Heart right ventricle (tissue), 16 donors: ENCODE results near the gene TMPRSS11E. TPM values are rescaled to one million over a fixed set of nuclear protein-coding genes. Genes with fewer than 3 reads are reported as not detected.
"Not testable (repeated sequence)": the region's sequence is repeated elsewhere in the genome, so short reads cannot be mapped to it uniquely, and the experiment has no call there.

Experiments used
- ATAC-seq, 8 donors: fragments of 200-7000 bp; cut with Tn5 transposase; one replicate each; pipeline ENCODE4 v1.9.1; 2020; ENCODE audit warnings: mild to moderate bottlenecking in 8 of 8, moderate library complexity in 8 of 8, moderate number of reproducible peaks in 1 of 8
- DNase-seq, 2 donors: peaks; one replicate each; pipeline ENCODE4 v3.0.0-alpha.2; 2020
- H3K27ac ChIP-seq, 10 donors: fragments of 200-600 bp; sonication (generic) in 2 of 10; one replicate each; pipeline versions ENCODE4 v1.5.0 to v1.8.0; 2020 to 2022; ENCODE audit warnings: mild to moderate bottlenecking in 3 of 10
- H3K27me3 ChIP-seq, 7 donors: fragments of 200-600 bp; one replicate each; pipeline ENCODE4 v1.8.0; 2021 to 2022; ENCODE audit warnings: mild to moderate bottlenecking in 2 of 7
- H3K36me3 ChIP-seq, 9 donors: fragments of 200-600 bp; sonication (generic) in 1 of 9; one replicate each; pipeline versions ENCODE4 v1.5.0 to v1.8.0; 2020 to 2022; ENCODE audit warnings: mild to moderate bottlenecking in 2 of 9
- H3K4me1 ChIP-seq, 9 donors: fragments of 200-600 bp; sonication (generic) in 1 of 9; one replicate each; pipeline versions ENCODE4 v1.5.0 to v1.8.0; 2020 to 2022; ENCODE audit warnings: mild to moderate bottlenecking in 4 of 9
- H3K4me3 ChIP-seq, 10 donors: fragments of 200-600 bp; sonication (generic) in 2 of 10; one replicate each; pipeline versions ENCODE4 v1.5.0 to v1.8.0; 2020 to 2022; ENCODE audit warnings: mild to moderate bottlenecking in 7 of 10, moderate library complexity in 2 of 10
- H3K9me3 ChIP-seq, 11 donors: fragments of 200-600 bp in 10 of 11; sonication (generic) in 2 of 11; one replicate each; pipeline versions ENCODE4 v1.5.0 to v1.8.0; 2013 to 2022; ENCODE audit warnings: mild to moderate bottlenecking in 2 of 11, control low read depth in 1 of 11, moderate library complexity in 1 of 11
- CTCF ChIP-seq, 9 donors: fragments of 200-600 bp; sonication (generic) in 2 of 9; IDR thresholded peaks; one replicate each; pipeline versions ENCODE4 v1.5.0 to v1.8.0; 2021 to 2022; ENCODE audit warnings: antibody characterized with exemption in 9 of 9, mild to moderate bottlenecking in 5 of 9, moderate library complexity in 1 of 9
- WGBS, 2 donors: extraction: QIAGEN DNeasy Blood & Tissue Kit; methylation state at CpG; one replicate each; pipeline ENCODE4 v1.1.7; 2013; ENCODE audit warnings: inconsistent platforms in 1 of 2; 5-methylcytosine and 5-hydroxymethylcytosine counted together
- intact Hi-C, 10 donors: fragments of 100-400 bp; cut with DNase I; formaldehyde crosslinking; loops; one replicate each; pipeline versions ENCODE4 v1.11.1 to v1.14.2; 2022
- polyA plus RNA-seq, 2 donors: library from polyadenylated mRNA; stranded (reverse); fragments of 200-250 nt; gene quantifications; one replicate each; pipeline ENCODE4 v1.2.3, GENCODE V29; 2013
- total RNA-seq, 10 donors: library from RNA; stranded (reverse); fragmentation: NEBNext Ultra II Directional in 3 of 10; extraction: Animal tissue kit (Norgen Biotek cat#: 25700) in 3 of 10; gene quantifications; one replicate each; pipeline versions ENCODE4 v1.2.1 to v1.2.4, GENCODE V29; 2021 to 2023
- donor health status: Arrhythmogenic right ventricular cardiomyopathy.
- donor health status: ischemic (EF 13 %, LVEDD 7.1; RV severe dilation, severe dysfunction).
- donor health status: healthy with polysubstance abuse.
- donor health status: DM: no; HTN: yes; CAD: no.
- donor health status: DM: no; HTN: no; CAD: no.
- donor health status: ischemic (EF 25% LVEDD 6.9; RV normal size, moderate dysfunction).
- donor health status: ischemic (EF 25% LVEDD 5.7; RV mildly dilated, moderate dysfunction).
- donor health status: healthy.
- donor health status: DM: yes; HTN: yes; CAD: no.
- donor health status: Ischemic cardiomyopathy.
- donor health status: ischemic (EF 35%, LVEDD 5.7; RV mildly dilated, moderate dysfunction).
- donor health status: nonischemic (EF 11% LVEDD 7.7; RV severe dilation, severe dysfunction).
- donor health status: DM: yes; HTN: yes; CAD: no.
- donor health status: PGD.
- donor health status: ischemic (EF 29% LVEDD 5.4; RV normal size, mild dysfunction).
- donor health status: nonischemic (EF 23%, LVEDD 6.1; RV moderate dilation, normal function).

Gene TMPRSS11E
- total and polyA plus RNA-seq, 12 donors, result 0.06 TPM; not detected in 11

GRCh38 chr4:68520985-68521384, 73.7 kb downstream of the TMPRSS11E start:
- no peak for DNase-seq
- 63% methylated on average over 2 of the region's 2 CpGs; no CpG with 5 or more reads in 1 of the 2 donors for WGBS, 2 donors
- no peaks in the 10 kb centered on the region for H3K36me3 ChIP-seq
- no peak for ATAC-seq
- H3K4me1 ChIP-seq, result no peaks in the 10 kb centered on the region
- intact Hi-C loops, result no loop called here
- no peaks in the 10 kb centered on the region for H3K9me3 ChIP-seq
- H3K27me3 ChIP-seq, result no peaks in the 10 kb centered on the region
- TF ChIP-seq CTCF (IDR thresholded peaks at IDR 0.05), result no peak
- H3K27ac ChIP-seq, result no peak overlapping the region
- H3K4me3 ChIP-seq, result no peak overlapping the region

DNA sequence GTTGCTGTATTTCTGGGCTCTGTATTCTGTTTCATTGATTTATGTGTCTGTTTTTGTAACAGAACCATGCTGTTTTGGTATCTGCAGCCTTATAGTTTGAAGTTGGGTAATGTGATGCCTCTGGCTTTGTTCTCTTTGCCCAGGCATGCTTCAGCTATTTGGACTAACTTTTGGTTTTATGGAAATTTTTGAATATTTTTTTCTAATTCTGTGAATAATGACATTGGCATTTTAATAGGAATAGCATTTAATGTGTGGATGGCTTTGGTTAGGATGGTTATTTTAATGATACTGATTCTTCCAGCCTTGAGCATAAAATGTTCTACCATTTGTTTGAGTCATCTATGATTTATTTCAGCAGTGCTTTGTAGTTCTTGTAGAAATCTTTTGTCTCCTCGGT, 75.0 kb downstream of the TMPRSS11E start:
- H3K36me3 ChIP-seq, H3K9me3 ChIP-seq, H3K4me1 ChIP-seq, intact Hi-C loops, H3K27ac ChIP-seq, H3K27me3 ChIP-seq, DNase-seq, H3K4me3 ChIP-seq, ATAC-seq: not testable (repeated sequence)
- 56% methylated on average over 1 of the region's 1 CpG; no CpG with 5 or more reads in 1 of the 2 donors for WGBS, 2 donors

DNA sequence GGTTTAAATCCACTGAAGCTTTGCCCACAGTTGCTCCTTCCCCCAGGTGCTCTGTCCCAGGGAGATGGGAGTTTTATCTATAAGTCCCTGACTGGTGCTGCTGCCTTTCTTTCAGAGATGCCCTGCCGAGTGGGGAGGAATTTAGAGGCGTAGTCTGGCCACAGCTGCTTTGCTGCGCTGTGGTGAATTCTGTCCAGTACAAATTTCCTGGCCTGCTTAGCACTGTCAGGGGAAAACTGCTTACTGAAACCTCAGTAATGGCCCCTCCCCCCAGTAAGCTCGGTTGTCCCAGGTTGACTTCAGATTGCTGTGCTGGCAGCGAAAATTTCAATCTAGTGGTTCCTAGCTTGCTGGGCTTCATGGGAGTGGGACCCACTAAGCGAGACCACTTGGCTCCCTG, 88.7 kb downstream of the TMPRSS11E start:
- 63% methylated on average over 6 of the region's 6 CpGs; no CpG with 5 or more reads in 1 of the 2 donors for WGBS, 2 donors
- TF ChIP-seq CTCF (IDR thresholded peaks at IDR 0.05), result no peak
- intact Hi-C loops, result no loop called here

GRCh38 chr4:68536375-68536774, 89.1 kb downstream of the TMPRSS11E start:
- Histone ChIP-seq H3K4me3 (no peak overlapping the region), H3K9me3 (peaks cover 0 to 17% (median 0%) of the 10 kb centered on the region in 11 donors), H3K4me1 (no peaks in the 10 kb centered on the region), H3K36me3 (no peaks in the 10 kb centered on the region), H3K27ac (no peak overlapping the region), H3K27me3 (no peaks in the 10 kb centered on the region)
- ATAC-seq, result no peak
- no peak for TF ChIP-seq CTCF (IDR thresholded peaks at IDR 0.05)
- intact Hi-C loops, result no loop called here
- DNase-seq, result no peak
- WGBS, 2 donors, result 87% methylated on average over 3 of the region's 3 CpGs; no CpG with 5 or more reads in 1 of the 2 donors

More for the DNA sequence above, 88.7 kb downstream of the TMPRSS11E start:
- Histone ChIP-seq H3K27me3 (no peaks in the 10 kb centered on the region), H3K4me1 (no peaks in the 10 kb centered on the region), H3K36me3 (no peaks in the 10 kb centered on the region), H3K27ac (no peak overlapping the region), H3K9me3 (peaks cover 0 to 21% (median 0%) of the 10 kb centered on the region in 11 donors), H3K4me3 (no peak overlapping the region)
- no peak for DNase-seq
- no peak for ATAC-seq

DNA sequence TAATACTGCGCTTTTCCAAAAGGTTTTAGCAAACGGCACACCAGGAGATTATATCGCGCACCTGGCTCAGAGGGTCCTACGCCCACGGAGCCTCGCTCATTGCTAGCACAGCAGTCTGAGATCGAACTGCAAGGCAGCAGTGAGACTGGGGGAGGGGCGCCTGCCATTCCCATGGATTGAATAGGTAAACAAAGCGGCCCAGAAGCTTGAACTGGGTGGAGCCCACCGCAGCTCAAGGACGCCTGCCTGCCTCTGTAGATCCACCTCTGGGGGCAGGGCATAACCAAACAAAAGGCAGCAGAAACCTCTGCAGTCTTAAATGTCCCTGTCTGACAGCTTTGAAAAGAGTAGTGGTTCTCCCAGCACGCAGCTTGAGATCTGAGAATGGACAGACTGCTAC, 95.5 kb downstream of the TMPRSS11E start:
- H3K4me3 ChIP-seq, DNase-seq, H3K4me1 ChIP-seq, H3K27me3 ChIP-seq, ATAC-seq, H3K27ac ChIP-seq, H3K9me3 ChIP-seq, H3K36me3 ChIP-seq, intact Hi-C loops: not testable (repeated sequence)
- WGBS, 2 donors, result 91% methylated on average over 13 of the region's 13 CpGs; no CpG with 5 or more reads in 1 of the 2 donors

Other genes starting within 250 kb of the TMPRSS11E start
- gene TMPRSS11B, start 201.8 kb upstream of the TMPRSS11E start, total RNA-seq, result not detected
- gene TMPRSS11B, start 201.8 kb upstream of the TMPRSS11E start, polyA plus RNA-seq, result under 1 TPM in 1 of 2 donors, not detected in 1; 0.13 TPM
- 10 to 100 TPM; 42.4 to 65.0 (median 52.4) TPM for gene YTHDC1, start 97.4 kb upstream of the TMPRSS11E start, total RNA-seq
- gene YTHDC1, start 97.4 kb upstream of the TMPRSS11E start, polyA plus RNA-seq, result 10 to 100 TPM; 19.8 to 45.7 TPM
- under 1 TPM in 1 of 10 donors, not detected in 9; 0.12 TPM for gene UGT2B17, start 128.9 kb downstream of the TMPRSS11E start, total RNA-seq
- not detected for gene UGT2B17, start 128.9 kb downstream of the TMPRSS11E start, polyA plus RNA-seq
- not detected for gene UGT2B15, start 223.2 kb downstream of the TMPRSS11E start, total RNA-seq
- gene UGT2B15, start 223.2 kb downstream of the TMPRSS11E start, polyA plus RNA-seq, result not detected